ENCODE measurements around the gene MIF4GD.
"Not testable (repeated sequence)": the region's sequence is repeated elsewhere in the genome, so short reads cannot be mapped to it uniquely, and the experiment has no call there.

Gene MIF4GD

DNA sequence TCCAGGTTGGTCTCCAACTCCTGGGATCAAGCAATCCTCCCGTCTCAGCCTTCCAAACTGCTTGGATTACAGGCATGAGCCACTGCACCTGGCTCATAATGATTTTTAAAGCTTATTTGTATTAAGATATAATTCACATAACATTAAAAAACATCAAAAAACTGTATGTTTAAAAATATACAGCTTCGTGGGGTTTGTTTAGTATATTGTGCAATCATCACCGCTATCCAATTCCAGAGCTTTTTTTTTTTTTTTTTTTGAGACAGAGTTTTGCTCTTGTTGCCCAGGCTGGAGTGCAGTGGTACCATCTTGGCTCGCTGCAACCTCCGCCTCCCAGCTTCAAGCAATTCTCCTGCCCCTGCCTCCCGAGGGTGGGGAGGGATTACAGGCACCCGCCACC, 29.2 kb upstream of the MIF4GD start:
- no peak overlapping the region for H2BK12ac ChIP-seq (ENCODE audit: low read length)
- H3K18ac ChIP-seq (ENCODE audit: low read length) = no peak overlapping the region
- H2AFZ ChIP-seq (ENCODE audit: insufficient read depth, low read length, poor library complexity) = no peak overlapping the region
- no CpG with 5 or more reads among the region's 7 CpGs for WGBS (ENCODE audit: extremely low coverage, insufficient coverage, insufficient read length)
- H3K36me3 ChIP-seq (ENCODE audit: control insufficient read depth in 1 of 2, insufficient read depth in 2 of 2, low read length in 2 of 2) = no peaks in the 10 kb centered on the region
- DNase-seq = no peak
- H2BK5ac ChIP-seq (ENCODE audit: low read depth, low read length, poor library complexity) = no peak overlapping the region
- no peak overlapping the region for H4K12ac ChIP-seq (ENCODE audit: low read depth, low read length)
- no peaks in the 10 kb centered on the region for H3K4me1 ChIP-seq (ENCODE audit: control insufficient read depth in 1 of 2, insufficient read depth in 2 of 2, low read length in 2 of 2)
- no peak overlapping the region for H3K27ac ChIP-seq (ENCODE audit: low read depth, low read length)
- no peak overlapping the region for H3K4me2 ChIP-seq (ENCODE audit: low read length)
- no peak overlapping the region for H4K8ac ChIP-seq (ENCODE audit: low read depth, low read length)
- no peak overlapping the region for H3K4ac ChIP-seq (ENCODE audit: low read depth, low read length)
- no peak overlapping the region for H3K14ac ChIP-seq (ENCODE audit: low read length)
- H2AK5ac ChIP-seq (ENCODE audit: low read length) = no peak overlapping the region
- no peak overlapping the region for H4K91ac ChIP-seq (ENCODE audit: low read depth, low read length)
- no peaks in the 10 kb centered on the region for H3K27me3 ChIP-seq (ENCODE audit: insufficient read depth, low read length)
- H3K4me3 ChIP-seq (ENCODE audit: low read depth, low read length) = no peak overlapping the region
- no peaks in the 10 kb centered on the region for H3K79me1 ChIP-seq (ENCODE audit: low read length)
- no peak overlapping the region for H3K23ac ChIP-seq (ENCODE audit: low read length)
- H3K9me3 ChIP-seq (ENCODE audit: insufficient read depth, low read depth, low read length) = no peaks in the 10 kb centered on the region
- no peaks in the 10 kb centered on the region for H3K79me2 ChIP-seq (ENCODE audit: control insufficient read depth, insufficient read depth, low read length, poor library complexity)
- no peak overlapping the region for H2BK120ac ChIP-seq (ENCODE audit: insufficient read depth, low read length, poor library complexity)
- H3K9ac ChIP-seq (ENCODE audit: low read length) = no peak overlapping the region

DNA sequence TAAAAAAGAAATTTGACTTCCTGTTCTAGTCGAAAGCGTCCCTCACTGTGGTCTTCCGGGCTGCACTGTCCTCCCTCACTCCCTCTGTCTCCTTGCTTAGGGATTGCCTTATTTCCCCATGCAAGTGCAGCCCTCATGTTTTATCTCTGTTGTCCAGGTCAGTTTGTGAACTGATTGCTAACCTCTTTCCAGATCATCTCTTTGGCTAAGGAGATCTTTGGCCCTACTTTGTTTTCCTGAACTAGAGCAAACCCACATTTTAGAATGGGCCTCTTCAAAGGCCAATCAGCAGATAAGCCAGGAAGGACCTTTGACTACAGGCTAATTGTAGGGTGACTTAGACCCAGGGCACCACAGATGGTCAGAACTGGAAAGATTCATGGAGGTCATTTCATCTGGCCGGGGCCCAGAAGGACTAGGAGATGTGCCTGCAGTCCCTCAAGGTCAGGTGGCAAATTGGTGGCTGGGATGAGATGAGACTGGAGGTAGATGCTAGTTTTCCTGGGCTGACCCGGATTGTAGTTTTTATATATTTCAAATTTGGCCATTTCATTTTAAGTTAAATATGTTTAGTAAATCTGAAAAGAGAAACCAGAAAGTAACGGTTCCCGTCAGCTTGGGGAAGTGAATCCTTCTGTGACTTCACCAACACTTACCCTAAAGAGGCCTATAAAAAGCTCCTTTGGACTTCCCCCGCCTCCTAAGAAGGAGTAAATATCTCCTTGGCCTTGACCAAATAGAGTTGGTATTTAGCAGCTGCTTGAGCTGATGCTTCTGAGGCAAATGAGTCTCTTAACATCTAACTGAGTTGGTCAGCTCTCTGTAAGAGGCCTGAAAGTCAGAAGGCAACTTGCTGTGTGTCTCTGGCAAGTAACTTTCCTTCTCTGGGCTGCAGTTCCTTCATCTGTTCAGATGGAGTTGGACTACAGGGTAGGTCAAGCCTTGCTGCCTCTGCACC, 24.4 kb upstream of the MIF4GD start:
- Histone ChIP-seq H3K4me1 (ENCODE audit: control insufficient read depth in 1 of 2, insufficient read depth in 2 of 2, low read length in 2 of 2) (no peaks in the 10 kb centered on the region), H2AFZ (ENCODE audit: insufficient read depth, low read length, poor library complexity) (no peak overlapping the region), H3K79me1 (ENCODE audit: low read length) (no peaks in the 10 kb centered on the region), H4K12ac (ENCODE audit: low read depth, low read length) (no peak overlapping the region), H3K14ac (ENCODE audit: low read length) (no peak overlapping the region), H2AK5ac (ENCODE audit: low read length) (no peak overlapping the region), H3K79me2 (ENCODE audit: control insufficient read depth, insufficient read depth, low read length, poor library complexity) (no peaks in the 10 kb centered on the region), H2BK12ac (ENCODE audit: low read length) (no peak overlapping the region), H4K8ac (ENCODE audit: low read depth, low read length) (no peak overlapping the region), H3K4me3 (ENCODE audit: low read depth, low read length) (no peak overlapping the region), H3K9ac (ENCODE audit: low read length) (no peak overlapping the region), H3K36me3 (ENCODE audit: control insufficient read depth in 1 of 2, insufficient read depth in 2 of 2, low read length in 2 of 2) (no peaks in the 10 kb centered on the region), H2BK5ac (ENCODE audit: low read depth, low read length, poor library complexity) (no peak overlapping the region), H3K4ac (ENCODE audit: low read depth, low read length) (no peak overlapping the region), H2BK120ac (ENCODE audit: insufficient read depth, low read length, poor library complexity) (no peak overlapping the region), H3K4me2 (ENCODE audit: low read length) (no peak overlapping the region), H3K23ac (ENCODE audit: low read length) (no peak overlapping the region), H3K18ac (ENCODE audit: low read length) (no peak overlapping the region), H4K91ac (ENCODE audit: low read depth, low read length) (no peak overlapping the region), H3K9me3 (ENCODE audit: insufficient read depth, low read depth, low read length) (no peaks in the 10 kb centered on the region), H3K27me3 (ENCODE audit: insufficient read depth, low read length) (no peaks in the 10 kb centered on the region), H3K27ac (ENCODE audit: low read depth, low read length) (no peak overlapping the region)
- DNase-seq = peak in 1 of 2 donors; percentile 23
- no CpG with 5 or more reads among the region's 8 CpGs for WGBS (ENCODE audit: extremely low coverage, insufficient coverage, insufficient read length)

DNA sequence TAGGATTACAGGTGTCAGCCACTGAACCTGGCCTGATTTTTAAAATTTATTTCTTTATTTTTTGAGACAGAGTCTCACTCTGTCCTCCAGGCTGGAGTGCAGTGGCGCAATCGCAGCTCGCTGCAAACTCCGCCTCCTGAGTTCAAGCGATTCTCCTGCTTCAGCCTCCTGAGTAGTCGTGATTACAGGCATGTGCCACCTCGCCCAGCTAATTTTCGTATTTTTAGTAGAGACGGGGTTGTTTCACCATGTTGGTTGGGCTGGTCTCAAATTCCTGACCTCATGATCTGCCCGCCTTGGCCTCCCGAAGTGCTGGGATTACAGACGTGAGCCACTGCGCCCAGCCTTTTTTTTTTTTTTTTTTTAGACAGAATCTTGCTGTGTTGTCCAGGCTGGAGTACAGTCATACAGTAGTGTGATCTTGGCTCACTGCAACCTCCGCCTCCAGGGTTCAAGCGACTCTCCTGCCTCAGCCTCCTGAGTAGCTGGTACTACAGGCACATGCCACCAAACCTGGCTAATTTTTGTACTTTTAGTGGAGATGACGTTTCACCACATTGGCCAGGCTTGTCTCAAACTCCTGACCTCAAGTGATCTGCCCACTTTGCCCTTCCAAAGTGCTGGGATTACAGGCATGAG, 21.9 kb upstream of the MIF4GD start:
- not testable (repeated sequence) for H3K27me3 ChIP-seq (ENCODE audit: insufficient read depth, low read length); H4K91ac ChIP-seq (ENCODE audit: low read depth, low read length); H3K23ac ChIP-seq (ENCODE audit: low read length); H3K9ac ChIP-seq (ENCODE audit: low read length); H2BK5ac ChIP-seq (ENCODE audit: low read depth, low read length, poor library complexity); H4K12ac ChIP-seq (ENCODE audit: low read depth, low read length); H3K18ac ChIP-seq (ENCODE audit: low read length); H3K9me3 ChIP-seq (ENCODE audit: insufficient read depth, low read depth, low read length); H3K14ac ChIP-seq (ENCODE audit: low read length); H2BK12ac ChIP-seq (ENCODE audit: low read length); H3K4me2 ChIP-seq (ENCODE audit: low read length); H4K8ac ChIP-seq (ENCODE audit: low read depth, low read length); H2AFZ ChIP-seq (ENCODE audit: insufficient read depth, low read length, poor library complexity); H2BK120ac ChIP-seq (ENCODE audit: insufficient read depth, low read length, poor library complexity); H3K4me1 ChIP-seq (ENCODE audit: control insufficient read depth in 1 of 2, insufficient read depth in 2 of 2, low read length in 2 of 2); H3K27ac ChIP-seq (ENCODE audit: low read depth, low read length); H3K79me2 ChIP-seq (ENCODE audit: control insufficient read depth, insufficient read depth, low read length, poor library complexity); H3K79me1 ChIP-seq (ENCODE audit: low read length); H3K4ac ChIP-seq (ENCODE audit: low read depth, low read length); H3K4me3 ChIP-seq (ENCODE audit: low read depth, low read length); H3K36me3 ChIP-seq (ENCODE audit: control insufficient read depth in 1 of 2, insufficient read depth in 2 of 2, low read length in 2 of 2); H2AK5ac ChIP-seq (ENCODE audit: low read length)
- no CpG with 5 or more reads among the region's 16 CpGs for WGBS (ENCODE audit: extremely low coverage, insufficient coverage, insufficient read length)
- peak; percentile 79 to 91 for DNase-seq

DNA sequence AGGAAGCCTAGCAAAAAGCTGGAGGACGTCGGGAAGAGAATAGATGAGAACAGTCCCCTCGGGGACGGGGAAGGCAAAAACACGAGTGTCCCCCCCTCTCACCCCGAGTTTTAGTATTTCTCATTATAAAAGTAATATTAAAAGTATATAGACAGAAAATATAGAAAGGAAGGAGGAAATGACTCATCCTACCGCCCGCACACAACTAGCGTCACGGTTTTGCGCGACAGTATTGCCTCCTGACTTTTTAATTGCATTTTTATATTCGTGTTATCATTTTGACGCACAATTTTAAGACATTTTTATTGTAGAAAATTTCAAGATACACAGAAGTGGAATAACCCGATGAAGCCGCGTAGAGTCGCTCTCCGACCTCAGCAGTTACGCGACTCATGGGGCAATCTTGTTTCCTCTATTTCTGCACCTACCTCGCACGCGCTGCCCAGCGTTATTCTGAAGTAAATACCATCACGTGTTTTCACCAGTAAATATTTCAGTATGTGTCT, 18.9 kb upstream of the MIF4GD start:
- Histone ChIP-seq H2BK120ac (ENCODE audit: insufficient read depth, low read length, poor library complexity) (no peak overlapping the region), H2BK5ac (ENCODE audit: low read depth, low read length, poor library complexity) (no peak overlapping the region), H3K4me2 (ENCODE audit: low read length) (peak overlapping the region; percentile 75), H3K36me3 (ENCODE audit: control insufficient read depth in 1 of 2, insufficient read depth in 2 of 2, low read length in 2 of 2) (peaks cover 0 to 2% of the 10 kb centered on the region in 2 experiments), H2AFZ (ENCODE audit: insufficient read depth, low read length, poor library complexity) (no peak overlapping the region), H3K4me1 (ENCODE audit: control insufficient read depth in 1 of 2, insufficient read depth in 2 of 2, low read length in 2 of 2) (peaks cover 2% of the 10 kb centered on the region in 2 experiments), H4K91ac (ENCODE audit: low read depth, low read length) (peak overlapping the region; percentile 20), H4K12ac (ENCODE audit: low read depth, low read length) (peak overlapping the region; percentile 9), H3K9ac (ENCODE audit: low read length) (no peak overlapping the region), H3K79me1 (ENCODE audit: low read length) (peaks cover 5% of the 10 kb centered on the region), H3K27ac (ENCODE audit: low read depth, low read length) (no peak overlapping the region), H3K18ac (ENCODE audit: low read length) (peak overlapping the region; percentile 3), H3K23ac (ENCODE audit: low read length) (no peak overlapping the region), H3K4ac (ENCODE audit: low read depth, low read length) (no peak overlapping the region), H2BK12ac (ENCODE audit: low read length) (no peak overlapping the region), H3K14ac (ENCODE audit: low read length) (peak overlapping the region; percentile 45), H3K9me3 (ENCODE audit: insufficient read depth, low read depth, low read length) (no peaks in the 10 kb centered on the region), H2AK5ac (ENCODE audit: low read length) (no peak overlapping the region), H3K27me3 (ENCODE audit: insufficient read depth, low read length) (no peaks in the 10 kb centered on the region), H3K79me2 (ENCODE audit: control insufficient read depth, insufficient read depth, low read length, poor library complexity) (no peaks in the 10 kb centered on the region), H3K4me3 (ENCODE audit: low read depth, low read length) (peak overlapping the region; percentile 72), H4K8ac (ENCODE audit: low read depth, low read length) (peak overlapping the region; percentile 62)
- peak; percentile 81 to 90 for DNase-seq
- WGBS (ENCODE audit: extremely low coverage, insufficient coverage, insufficient read length) = no CpG with 5 or more reads among the region's 26 CpGs

All from trophoblast cell (in vitro differentiated cells and primary cell).